ENCODE data around the gene CREBL2. TPM values are rescaled to one million over a fixed set of nuclear protein-coding genes. Genes with fewer than 3 reads are reported as not detected.

CREBL2 gene
- total and polyA plus RNA-seq, 10 of the 15 experiments (the other 5 are each of a cell fraction or from before 2014, with no cell fraction given) = 4.6 to 19.1 (median 13.5) TPM

GRCh38 chr12:12562585-12563261 is 49.0 kb upstream of the CREBL2 start, which contains the start of gene DUSP16 (continued):
- no peak for TF ChIP-seq SIX5 (IDR thresholded peaks at IDR 0.05; ENCODE audit: low read depth, low read length, severe bottlenecking)

- peak overlapping the region; percentile 81 for H3K9ac ChIP-seq (ENCODE audit: control insufficient read depth, insufficient read depth, low read length)
- CTCF ChIA-PET = interaction anchor here (0.6 to 2.8 kb wide), 33 partner anchors 9 to 481 kb away, joined by 3 to 33 read pairs (median 5); no protein-coding TSS in a partner anchor
- POLR2A ChIA-PET = interaction anchor here (0.5 to 2.3 kb wide), 18 partner anchors 8 to 205 kb away, joined by 3 to 18 read pairs (median 4); no protein-coding TSS in a partner anchor
- in situ Hi-C loops (cut with MboI) (loop anchor here (10.0 kb wide), 1 partner anchor 189 kb away; no protein-coding TSS in a partner anchor), intact Hi-C loops (cut with micrococcal nuclease; ENCODE audit: unreplicated experiment) (loop anchor here (2.0 to 5.0 kb wide), 6 partner anchors 56 to 174 kb away; partner anchors contain the start of gene CDKN1B)
- RAD21 ChIA-PET (ENCODE audit: unreplicated experiment) = interaction anchor here (0.5 to 2.9 kb wide), 25 partner anchors 8 to 206 kb away, joined by 3 to 24 read pairs (median 6); partner anchors contain the start of genes BORCS5 and CREBL2
- H3K4me2 ChIP-seq (ENCODE audit: control insufficient read depth, insufficient read depth) = peak overlapping the region; percentile 93
- peak overlapping the region; percentile 88 for H3K27ac ChIP-seq (ENCODE audit: control insufficient read depth, insufficient read depth)
- peaks cover 13% of the 10 kb centered on the region for H3K4me1 ChIP-seq (ENCODE audit: control insufficient read depth, insufficient read depth, low read length)
- H3K36me3 ChIP-seq (ENCODE audit: control insufficient read depth in 2 of 2, insufficient read depth in 2 of 2, low read length in 1 of 2) = no peaks in the 10 kb centered on the region
- no peak for DNase-seq (ENCODE audit: low read depth, low spot score)
- H4K20me1 ChIP-seq (ENCODE audit: control insufficient read depth, insufficient read depth) = no peaks in the 10 kb centered on the region
- peak overlapping the region; percentile 97 for H3K4me3 ChIP-seq
- 60% methylated on average over 11 of the region's 11 CpGs for WGBS (ENCODE audit: insufficient coverage, insufficient replicate concordance, low lambda C conversion rate, missing lambda C conversion rate)
- BruUV-seq (replicated peaks) = no TSS peak
- ATAC-seq = no peak
- SMC1A ChIA-PET (ENCODE audit: uncharacterized antibody, unreplicated experiment) = interaction anchor here (0.5 to 2.8 kb wide), 29 partner anchors 9 to 205 kb away, joined by 3 to 28 read pairs (median 6); no protein-coding TSS in a partner anchor
- H3K79me2 ChIP-seq (ENCODE audit: control insufficient read depth, insufficient read depth, low read length) = peaks cover 37% of the 10 kb centered on the region
- peak overlapping the region; percentile 75 for H2AFZ ChIP-seq (ENCODE audit: control insufficient read depth, low read depth, low read length)
- no peaks in the 10 kb centered on the region for H3K9me3 ChIP-seq (replicated peaks; ENCODE audit: control insufficient read depth, insufficient read depth, low read length)
- no peak for FAIRE-seq
- TF ChIP-seq ZBTB4 (CRISPR knock-in tag; IDR thresholded peaks at IDR 0.05) = no peak
- no peak for TF ChIP-seq TCF3 (IDR thresholded peaks at IDR 0.05; ENCODE audit: borderline replicate concordance, insufficient read depth, low read depth, low read length)
- 0 out of 2 replicates have a peak, but pooled peaks have one; percentile 33 for TF ChIP-seq HDAC2 (IDR thresholded peaks at IDR 0.05)
- no peak for TF ChIP-seq IKZF2 (IDR thresholded peaks at IDR 0.05)
- TF ChIP-seq MXI1 (IDR thresholded peaks at IDR 0.05; ENCODE audit: low read depth, low read length) = no peak
- no peaks in the 10 kb centered on the region for H3K27me3 ChIP-seq (replicated peaks in 1 of 2; ENCODE audit: control insufficient read depth in 2 of 2, insufficient read depth in 2 of 2, low read length in 1 of 2)
Observed at GRCh38 chr12:12563290-12563928, 48.3 kb upstream of the CREBL2 start.

All from GM12878 (cell line).